Endothelial cell of umbilical vein (primary cell): ENCODE measurements around the gene CLSTN1. TPM values are rescaled to one million over a fixed set of nuclear protein-coding genes. Genes with fewer than 3 reads are reported as not detected.

Experiments
- BruUV-seq: library from RNA; stranded (reverse); fragments of 400-500 nt; replicated peaks from 2 replicates; lab custom pipeline; 2021; lab: Mats Ljungman, UMichigan
- CTCF ChIA-PET: fragments of 300-600, 350-600 bp; sonication (Branson Sonifier 250); formaldehyde crosslinking; loops from one replicate; lab custom pipeline; 2021; ENCODE audit warnings: antibody characterized with exemption, inconsistent platforms; lab: Charles Lee
- POLR2A ChIA-PET: fragments of 300-600, 350-600 bp; sonication (Branson Sonifier 250); formaldehyde crosslinking; loops from one replicate; lab custom pipeline; 2021; ENCODE audit warnings: antibody characterized with exemption, inconsistent platforms; lab: Charles Lee
- DNase-seq: peaks from one replicate; pipeline ENCODE4 v3.0.0-alpha.2; 2011; ENCODE audit warnings: low read depth, low spot score
- FAIRE-seq: peaks from 2 replicates; lab custom pipeline; 2011; peaks lifted over from hg19 to GRCh38; lab: Jason Lieb, UNC
- H2AFZ ChIP-seq: 2 replicates; pipeline ENCODE4 v1.6.0; 2012; ENCODE audit warnings: low read depth, low read length, control low read depth, inconsistent platforms
- H3K27ac ChIP-seq: 2 replicates; pipeline ENCODE4 v1.5.1; 2011; ENCODE audit warnings: low read depth, mild to moderate bottlenecking, control low read depth, low read length, moderate library complexity; ENCODE audit not compliant: insufficient read depth
- H3K27me3 ChIP-seq, 2 experiments: 2 replicates each; pipeline versions ENCODE4 v1.6.0 to v1.6.1; 2011; ENCODE audit warnings: low read length in 2 of 2, mixed read lengths in 1 of 2; ENCODE audit not compliant: control insufficient read depth in 2 of 2, insufficient read depth in 2 of 2
- H3K36me3 ChIP-seq, 2 experiments: 2 replicates in 1 of 2; 3 replicates in 1 of 2; pipeline ENCODE4 v1.5.1; 2011; ENCODE audit warnings: low read length in 2 of 2, mild to moderate bottlenecking in 1 of 2, moderate library complexity in 1 of 2; ENCODE audit not compliant: control insufficient read depth in 2 of 2, insufficient read depth in 2 of 2; ENCODE audit errors: extremely low read depth in 1 of 2
- H3K4me1 ChIP-seq: 3 replicates; pipeline ENCODE4 v1.5.1; 2011; ENCODE audit warnings: mild to moderate bottlenecking, low read length; ENCODE audit not compliant: control insufficient read depth, insufficient read depth; ENCODE audit errors: extremely low read depth
- H3K4me2 ChIP-seq: 2 replicates; pipeline ENCODE4 v1.6.1; 2011; ENCODE audit warnings: low read length, control low read depth, mixed read lengths; ENCODE audit not compliant: insufficient read depth
- H3K4me3 ChIP-seq, 3 experiments: fragments of 200-600 bp in 1 of 3; sonication (generic), shearing (Covaris generic) in 1 of 3; replicated peaks in 1 of 3; 2 replicates each; pipeline ENCODE4 v1.5.1; 2011 to 2016; ENCODE audit warnings: control low read depth in 3 of 3, low read length in 3 of 3, mild to moderate bottlenecking in 2 of 3, inconsistent platforms in 1 of 3, low read depth in 1 of 3, moderate library complexity in 1 of 3; ENCODE audit not compliant: insufficient read depth in 1 of 3
- H3K79me2 ChIP-seq: 2 replicates; pipeline ENCODE4 v1.6.0; 2012; ENCODE audit warnings: low read length, inconsistent platforms; ENCODE audit not compliant: control insufficient read depth, insufficient read depth
- H3K9ac ChIP-seq: replicated peaks from 2 replicates; pipeline ENCODE3; 2011; ENCODE audit warnings: low read length, control low read depth; ENCODE audit not compliant: insufficient read depth; ENCODE audit errors: extremely low read depth
- H3K9me1 ChIP-seq: replicated peaks from 3 replicates; pipeline ENCODE4 v1.6.0; 2011; ENCODE audit warnings: mild to moderate bottlenecking, low read length; ENCODE audit not compliant: control insufficient read depth, insufficient read depth; ENCODE audit errors: extremely low read depth
- H3K9me3 ChIP-seq: replicated peaks from 2 replicates; pipeline ENCODE4 v1.5.1; 2012; ENCODE audit warnings: low read length, inconsistent platforms; ENCODE audit not compliant: control insufficient read depth, insufficient read depth
- H4K20me1 ChIP-seq: replicated peaks from 2 replicates; pipeline ENCODE3; 2011; ENCODE audit warnings: mild to moderate bottlenecking, low read length; ENCODE audit not compliant: control insufficient read depth, insufficient read depth; ENCODE audit errors: extremely low read depth
- CTCF ChIP-seq, 2 donors: IDR thresholded peaks; 1 replicate in 1 of 2; 2 replicates in 1 of 2; pipeline ENCODE4 v1.5.1; 2011; ENCODE audit warnings: low read length in 2 of 2, mild to moderate bottlenecking in 2 of 2, moderate library complexity in 2 of 2, control low read depth in 1 of 2, inconsistent platforms in 1 of 2, low read depth in 1 of 2; ENCODE audit not compliant: insufficient read depth in 1 of 2; ENCODE audit errors: extremely low read depth in 1 of 2
- EZH2 ChIP-seq: IDR thresholded peaks from 2 replicates; pipeline ENCODE4 v1.6.1; 2012; ENCODE audit warnings: borderline replicate concordance, low read depth, mild to moderate bottlenecking, moderate library complexity, low read length, inconsistent platforms; ENCODE audit not compliant: severe bottlenecking
- FOS ChIP-seq: IDR thresholded peaks from 2 replicates; pipeline ENCODE4 v1.6.1; 2011; ENCODE audit warnings: mild to moderate bottlenecking, low read length, moderate library complexity, borderline replicate concordance; ENCODE audit not compliant: insufficient read depth
- GATA2 ChIP-seq: IDR thresholded peaks from 2 replicates; pipeline ENCODE4 v1.7.0; 2011; ENCODE audit warnings: low read depth, mild to moderate bottlenecking, moderate library complexity, mixed read lengths, low read length; ENCODE audit not compliant: insufficient read length, insufficient read depth
- JUN ChIP-seq: IDR thresholded peaks from 2 replicates; pipeline ENCODE4 v1.6.1; 2011; ENCODE audit warnings: borderline replicate concordance, low read depth; ENCODE audit not compliant: insufficient read length, insufficient read depth
- MAX ChIP-seq: IDR thresholded peaks from 2 replicates; pipeline ENCODE4 v1.6.1; 2011; ENCODE audit not compliant: insufficient read depth, insufficient read length
- MYC ChIP-seq: IDR thresholded peaks from one replicate; pipeline ENCODE4 v1.6.1; 2011; ENCODE audit warnings: mild to moderate bottlenecking, low read depth, low read length
- POLR2A ChIP-seq: IDR thresholded peaks from 2 replicates; pipeline ENCODE4 v1.6.1; 2012; ENCODE audit warnings: low read depth, mild to moderate bottlenecking, control low read depth, low read length
- POLR2AphosphoS5 ChIP-seq: IDR thresholded peaks from 2 replicates; pipeline ENCODE4 v1.6.1; 2012; ENCODE audit warnings: low read depth, mild to moderate bottlenecking, control low read depth, low read length, moderate library complexity; ENCODE audit not compliant: insufficient read depth
- dilution Hi-C: fragments of 300-500 bp; cut with MboI; formaldehyde crosslinking; loops from one replicate; pipeline ENCODE4 v1.15.0; 2019; ENCODE audit warnings: low sequenced_read_pairs; ENCODE audit not compliant: extremely low pct_ligation_motif_present
- intact Hi-C: fragments of 100-400 bp; cut with micrococcal nuclease; formaldehyde crosslinking; loops from one replicate; pipeline ENCODE4 v1.10.0; 2022
- polyA plus RNA-seq, 4 experiments: library from polyadenylated mRNA; depleted of rRNA in 3 of 4; stranded (reverse) in 3 of 4; unstranded in 1 of 4; fragments of >200 nt; gene quantifications; 2 replicates each; pipeline versions ENCODE4 v1.2.1 to v1.2.3, GENCODE V29; 2011 to 2012; ENCODE audit warnings: missing spikeins in 1 of 4
- total RNA-seq: library from RNA; stranded (reverse); gene quantifications from 2 replicates; pipeline ENCODE4 v1.2.3, GENCODE V29; 2021

The CLSTN1 gene
- total and polyA plus RNA-seq, 2 donors (not counting 3 experiments of a cell fraction or from before 2014, with no cell fraction given) = 49.1 to 130 TPM

GRCh38 chr1:9688599-9688998 is 135.2 kb downstream of the CLSTN1 start:
- peak overlapping the region; percentile 44 to 52 (median 49) for H3K4me3 ChIP-seq
- no peak overlapping the region for H3K27ac ChIP-seq
- H3K4me2 ChIP-seq = peak overlapping the region; percentile 66
- TF ChIP-seq CTCF (IDR thresholded peaks at IDR 0.05; ENCODE audit: extremely low read depth in 1 of 2, insufficient read depth in 1 of 2, low read depth in 1 of 2, low read length in 2 of 2) = no peak
- no peak for TF ChIP-seq JUN
- no peak for TF ChIP-seq GATA2
- no peak for TF ChIP-seq EZH2
- TF ChIP-seq MAX = no peak
- no peak for TF ChIP-seq POLR2AphosphoS5
- TF ChIP-seq POLR2A = no peak
- no peak for TF ChIP-seq MYC
- TF ChIP-seq FOS = no peak
- H2AFZ ChIP-seq = peak overlapping the region; percentile 90
- ChIA-PET POLR2A (no interaction called here), CTCF (interaction anchor here (1.5 kb wide), 1 partner anchor 14 kb away, joined by 7 read pairs; no protein-coding TSS in a partner anchor)
- peaks cover 25% of the 10 kb centered on the region for H3K4me1 ChIP-seq
- DNase-seq (no peak), FAIRE-seq (no peak)
- no peaks in the 10 kb centered on the region for H3K79me2 ChIP-seq
- no TSS peak for BruUV-seq
- intact Hi-C loops = loop anchor here (1.0 kb wide), 1 partner anchor 61 kb away; no protein-coding TSS in a partner anchor
- H3K36me3 ChIP-seq = no peaks in the 10 kb centered on the region
- no peaks in the 10 kb centered on the region for H3K9me1 ChIP-seq
- H3K9ac ChIP-seq = no peak overlapping the region
- no peaks in the 10 kb centered on the region for H4K20me1 ChIP-seq
- peaks cover 4 to 12% of the 10 kb centered on the region in 2 experiments for H3K27me3 ChIP-seq
- H3K9me3 ChIP-seq = no peaks in the 10 kb centered on the region
- dilution Hi-C loops = no loop called here
